Dendritic cell treated with granulocyte-macrophage colony-stimulating factor and Interleukin-4, amounts not matched to agents 40 ng/mL and 50 ng/mL, for 4 days (primary cell): Measurements from ENCODE around the gene MPZL3.
"Not testable (repeated sequence)": the region's sequence is repeated elsewhere in the genome, so short reads cannot be mapped to it uniquely, and the experiment has no call there.

Experiments used
- H3K27ac Mint-ChIP-seq: one replicate; pipeline ENCODE4 v1.8.0; 2022; ENCODE audit warnings: mild to moderate bottlenecking, mixed read lengths
- H3K27me3 Mint-ChIP-seq: one replicate; pipeline ENCODE4 v1.8.0; 2022; ENCODE audit warnings: mild to moderate bottlenecking, mixed read lengths
- H3K36me3 Mint-ChIP-seq: one replicate; pipeline ENCODE4 v1.8.0; 2022; ENCODE audit warnings: low read depth, mixed read lengths
- H3K4me1 Mint-ChIP-seq: one replicate; pipeline ENCODE4 v1.8.0; 2022; ENCODE audit warnings: low read depth, mixed read lengths
- H3K4me3 Mint-ChIP-seq: one replicate; pipeline ENCODE4 v1.8.0; 2022; ENCODE audit warnings: mild to moderate bottlenecking, moderate library complexity, mixed read lengths
- H3K9me3 Mint-ChIP-seq: one replicate; pipeline ENCODE4 v1.8.0; 2022; ENCODE audit warnings: mixed read lengths
- intact Hi-C: fragments of 100-400 bp; cut with micrococcal nuclease; formaldehyde crosslinking; loops from one replicate; pipeline ENCODE4 v1.15.0; 2022

Gene MPZL3

GRCh38 chr11:118190942-118191506 is 61.1 kb downstream of the MPZL3 start:
- peaks cover 17% of the 10 kb centered on the region for H3K27me3 Mint-ChIP-seq
- peaks cover 64% of the 10 kb centered on the region for H3K4me1 Mint-ChIP-seq
- intact Hi-C loops, H3K27ac Mint-ChIP-seq, H3K36me3 Mint-ChIP-seq, H3K4me3 Mint-ChIP-seq: not testable (repeated sequence)
- peaks cover 28% of the 10 kb centered on the region for H3K9me3 Mint-ChIP-seq

GRCh38 chr11:118186346-118187107 is 65.6 kb downstream of the MPZL3 start:
- peaks cover 29% of the 10 kb centered on the region for H3K27me3 Mint-ChIP-seq
- intact Hi-C loops = no loop called here
- H3K27ac Mint-ChIP-seq = no peak overlapping the region
- H3K36me3 Mint-ChIP-seq = no peaks in the 10 kb centered on the region
- no peak overlapping the region for H3K4me3 Mint-ChIP-seq
- H3K9me3 Mint-ChIP-seq = peaks cover 5% of the 10 kb centered on the region
- H3K4me1 Mint-ChIP-seq = peaks cover 78% of the 10 kb centered on the region

DNA sequence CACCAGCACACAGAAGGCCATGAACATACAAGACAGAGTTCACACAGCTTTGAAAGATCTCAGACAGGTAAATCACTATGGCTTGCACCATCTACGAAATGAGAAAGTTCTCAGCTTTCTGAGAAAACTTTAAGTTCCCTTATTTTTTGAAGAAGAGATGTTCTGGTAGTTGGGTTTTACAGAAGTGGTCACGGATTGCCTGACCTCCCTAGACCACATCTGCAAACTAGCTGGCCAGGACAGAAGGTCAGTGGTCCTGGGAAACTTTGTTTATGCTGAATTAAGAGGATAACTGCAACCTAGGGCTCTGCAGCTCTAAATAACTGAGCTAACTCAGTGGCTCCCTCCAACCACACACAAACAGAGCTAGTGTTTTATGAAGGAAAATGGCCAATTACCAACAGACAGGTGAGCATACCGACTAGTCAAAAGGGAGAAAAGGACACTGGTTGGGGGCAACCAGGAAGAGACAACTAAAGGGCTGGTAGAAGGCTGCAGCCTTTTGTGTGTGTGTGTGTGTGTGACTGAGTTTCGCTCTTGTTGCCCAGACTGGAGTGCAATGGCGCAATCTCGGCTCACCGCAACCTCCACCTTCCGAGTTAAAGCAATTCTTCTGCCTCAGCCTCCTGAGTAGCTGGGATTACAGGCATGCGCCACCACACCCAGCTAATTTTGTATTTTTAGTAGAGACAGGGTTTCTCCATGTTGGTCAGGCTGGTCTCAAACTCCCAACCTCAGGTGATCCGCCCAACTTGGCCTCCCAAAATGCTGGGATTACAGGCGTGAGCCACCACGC is 67.2 kb downstream of the MPZL3 start:
- intact Hi-C loops = loop anchor here (5.0 kb wide), 1 partner anchor 38 kb away; no protein-coding TSS in a partner anchor
- H3K27ac Mint-ChIP-seq = peak overlapping the region; percentile 44
- peaks cover 77% of the 10 kb centered on the region for H3K4me1 Mint-ChIP-seq
- no peaks in the 10 kb centered on the region for H3K36me3 Mint-ChIP-seq
- peaks cover 38% of the 10 kb centered on the region for H3K27me3 Mint-ChIP-seq
- H3K9me3 Mint-ChIP-seq = no peaks in the 10 kb centered on the region
- H3K4me3 Mint-ChIP-seq = peak overlapping the region; percentile 24

GRCh38 chr11:118183691-118184090 is 68.5 kb downstream of the MPZL3 start:
- intact Hi-C loops = loop anchor here (5.0 kb wide), 1 partner anchor 36 kb away; no protein-coding TSS in a partner anchor
- Mint-ChIP-seq H3K27ac (peak overlapping the region; percentile 16), H3K27me3 (peaks cover 35% of the 10 kb centered on the region), H3K4me1 (peaks cover 78% of the 10 kb centered on the region)
- H3K4me3 Mint-ChIP-seq, H3K36me3 Mint-ChIP-seq, H3K9me3 Mint-ChIP-seq: not testable (repeated sequence)

- no peak overlapping the region for H3K27ac Mint-ChIP-seq
- peaks cover 65% of the 10 kb centered on the region for H3K4me1 Mint-ChIP-seq
- peaks cover 48% of the 10 kb centered on the region for H3K27me3 Mint-ChIP-seq
- H3K4me3 Mint-ChIP-seq = no peak overlapping the region
- H3K36me3 Mint-ChIP-seq = no peaks in the 10 kb centered on the region
- H3K9me3 Mint-ChIP-seq = no peaks in the 10 kb centered on the region
- intact Hi-C loops = loop anchor here (5.0 kb wide), 1 partner anchor 33 kb away; no protein-coding TSS in a partner anchor
Measured at GRCh38 chr11:118180300-118180703, 71.9 kb downstream of the MPZL3 start.

GRCh38 chr11:118176778-118177134 is 75.4 kb downstream of the MPZL3 start:
- peaks cover 54% of the 10 kb centered on the region for H3K27me3 Mint-ChIP-seq
- H3K4me1 Mint-ChIP-seq = peaks cover 46% of the 10 kb centered on the region
- intact Hi-C loops = no loop called here
- H3K9me3 Mint-ChIP-seq = no peaks in the 10 kb centered on the region
- no peak overlapping the region for H3K27ac Mint-ChIP-seq
- no peaks in the 10 kb centered on the region for H3K36me3 Mint-ChIP-seq
- H3K4me3 Mint-ChIP-seq = no peak overlapping the region
